Suppressor macrophage treated with lipopolysaccharide for 1 hour (primary cell): ENCODE measurements around the gene ADAMTS10.
"Not testable (repeated sequence)": the region's sequence is repeated elsewhere in the genome, so short reads cannot be mapped to it uniquely, and the experiment has no call there.

Source experiments
- DNase-seq, 3 donors: peaks; one replicate each; pipeline ENCODE4 v3.0.0-alpha.2; 2020 to 2022

The ADAMTS10 gene

DNA sequence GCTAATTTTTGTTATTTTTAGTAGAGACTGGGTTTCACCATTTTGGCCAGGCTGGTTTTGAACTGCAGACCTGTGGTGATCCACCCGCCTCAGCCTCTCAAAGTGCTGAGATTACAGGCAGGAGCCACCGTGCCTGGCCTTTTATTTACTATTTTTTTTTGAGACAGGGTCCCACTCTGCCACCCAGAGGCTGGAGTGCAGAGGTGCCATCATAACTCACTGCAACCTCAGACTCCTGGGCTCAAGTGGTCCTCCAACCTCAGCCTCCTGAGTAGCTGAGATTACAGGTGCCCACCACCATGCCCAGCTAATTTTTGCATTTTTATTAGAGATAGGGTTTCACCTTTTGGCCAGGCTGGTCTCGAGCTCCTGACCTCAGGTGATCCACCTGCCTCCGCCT lies 12.4 kb upstream of the ADAMTS10 start:
- DNase-seq: not testable (repeated sequence)

GRCh38 chr19:8618751-8619150 lies 8.2 kb upstream of the ADAMTS10 start:
- DNase-seq: no peak

GRCh38 chr19:8617984-8618383 lies 7.5 kb upstream of the ADAMTS10 start:
- DNase-seq: no peak

- DNase-seq: not testable (repeated sequence)
Measured at GRCh38 chr19:8617325-8617724, 6.8 kb upstream of the ADAMTS10 start.

DNA sequence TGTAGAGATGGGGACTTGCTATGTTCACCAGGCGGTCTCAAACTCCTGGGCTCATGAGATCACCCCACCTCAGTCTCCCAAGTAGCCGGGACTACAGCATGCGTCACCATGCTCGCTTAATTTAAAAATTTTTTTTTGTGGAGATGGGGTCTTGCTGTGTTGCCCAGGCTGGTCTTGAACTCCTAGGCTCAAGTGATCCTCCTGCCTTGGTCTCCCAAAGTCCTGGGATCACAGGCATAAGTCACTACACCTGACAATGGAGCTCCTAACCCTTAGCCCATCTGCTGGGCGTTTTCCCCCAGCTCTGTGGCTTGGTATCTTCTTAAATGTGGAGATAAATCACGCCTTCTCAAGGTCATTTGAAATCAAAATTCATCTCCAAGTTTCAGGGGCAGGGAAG lies 6.3 kb upstream of the ADAMTS10 start:
- DNase-seq: no peak

GRCh38 chr19:8615813-8616596 lies 5.5 kb upstream of the ADAMTS10 start:
- DNase-seq: peak; percentile 81 to 88 (median 83)

DNA sequence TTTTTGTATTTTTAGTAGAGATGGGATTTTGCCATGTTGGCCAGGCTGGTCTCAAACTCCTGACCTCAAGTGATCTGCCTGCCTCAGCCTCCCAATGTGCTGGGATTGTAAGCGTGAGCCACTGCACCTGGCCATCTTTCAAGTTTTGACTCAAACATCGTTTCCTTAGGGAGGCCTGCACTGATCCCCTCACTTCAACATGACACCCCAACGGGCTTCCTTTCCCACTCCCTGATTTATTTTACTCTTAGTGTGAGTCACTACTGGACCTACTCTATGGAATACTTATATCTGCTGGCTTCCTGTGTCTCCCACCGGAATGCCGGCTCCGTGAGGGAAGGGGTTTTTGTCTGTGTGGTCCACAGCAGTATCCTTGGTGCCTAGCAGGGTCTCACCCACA lies 4.5 kb upstream of the ADAMTS10 start:
- DNase-seq: no peak

DNA sequence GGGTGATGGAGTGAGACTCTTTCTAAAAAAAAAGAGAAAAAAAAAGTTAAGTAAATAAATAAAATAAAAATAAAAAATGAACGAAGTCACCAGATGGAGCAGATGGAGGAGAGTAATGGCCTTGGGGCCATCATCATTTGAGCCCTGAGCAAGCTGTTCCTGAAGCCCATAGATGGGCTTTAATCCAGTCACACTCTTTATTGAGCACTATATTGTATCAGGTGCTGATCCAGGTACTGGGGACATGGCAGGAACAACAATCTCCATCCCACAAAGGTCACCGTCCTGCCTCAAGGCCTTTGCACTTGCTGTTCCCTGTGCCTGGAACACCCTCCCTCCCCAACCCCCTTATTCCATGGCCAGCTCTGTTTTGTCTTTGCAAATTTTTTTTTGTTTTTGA lies 3.9 kb upstream of the ADAMTS10 start:
- no peak for DNase-seq

- no peak for DNase-seq
Measured at GRCh38 chr19:8612807-8613171, 2.3 kb upstream of the ADAMTS10 start.

DNA sequence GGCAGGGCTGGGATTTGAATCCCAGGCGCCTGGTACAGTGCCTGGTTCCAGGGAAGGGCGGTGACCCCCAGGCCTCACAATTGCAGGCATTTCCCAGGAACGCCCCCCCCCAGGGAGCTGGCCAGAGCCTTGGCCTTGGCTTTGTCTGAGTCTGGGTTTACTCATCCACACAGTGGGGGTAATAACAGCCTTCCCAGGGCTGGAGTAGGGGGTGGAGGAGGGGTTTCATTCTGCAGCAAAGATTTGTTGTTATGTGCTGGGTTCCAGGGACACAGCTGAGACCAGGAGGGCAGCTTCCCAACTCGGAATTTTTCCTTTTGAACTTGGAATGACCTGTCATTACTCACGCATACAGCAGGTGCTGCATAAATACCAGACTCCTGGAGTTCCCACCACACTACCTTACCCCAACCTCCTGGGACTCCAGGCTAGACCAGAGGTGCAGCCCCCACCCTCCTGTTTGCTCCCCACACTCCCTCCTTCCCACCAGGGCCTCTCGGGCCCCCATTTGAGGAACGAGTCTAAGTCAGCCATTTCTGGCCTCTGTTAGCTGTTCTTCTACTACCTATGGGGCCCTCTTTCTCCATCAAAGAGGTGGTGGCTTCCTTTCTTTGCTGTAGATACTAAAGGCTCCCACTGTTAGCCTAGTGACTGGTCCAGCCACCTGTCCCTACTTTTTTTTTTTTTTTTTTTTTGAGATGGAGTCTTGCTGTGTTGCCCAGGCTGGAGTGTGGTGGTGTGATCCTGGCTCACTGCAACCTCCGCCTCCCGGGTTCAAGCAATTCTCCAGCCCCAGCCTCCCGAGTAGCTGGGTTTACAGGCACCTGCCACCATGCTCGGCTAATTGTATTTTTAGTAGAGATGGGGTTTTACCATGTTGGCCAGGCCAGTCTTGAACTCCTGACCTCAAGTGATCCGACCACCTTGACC lies 1.6 kb upstream of the ADAMTS10 start:
- no peak for DNase-seq

GRCh38 chr19:8611391-8611876 lies 919 bp upstream of the ADAMTS10 start:
- no peak for DNase-seq

- DNase-seq: no peak
Measured at GRCh38 chr19:8610936-8611300, 403 bp upstream of the ADAMTS10 start.

DNA sequence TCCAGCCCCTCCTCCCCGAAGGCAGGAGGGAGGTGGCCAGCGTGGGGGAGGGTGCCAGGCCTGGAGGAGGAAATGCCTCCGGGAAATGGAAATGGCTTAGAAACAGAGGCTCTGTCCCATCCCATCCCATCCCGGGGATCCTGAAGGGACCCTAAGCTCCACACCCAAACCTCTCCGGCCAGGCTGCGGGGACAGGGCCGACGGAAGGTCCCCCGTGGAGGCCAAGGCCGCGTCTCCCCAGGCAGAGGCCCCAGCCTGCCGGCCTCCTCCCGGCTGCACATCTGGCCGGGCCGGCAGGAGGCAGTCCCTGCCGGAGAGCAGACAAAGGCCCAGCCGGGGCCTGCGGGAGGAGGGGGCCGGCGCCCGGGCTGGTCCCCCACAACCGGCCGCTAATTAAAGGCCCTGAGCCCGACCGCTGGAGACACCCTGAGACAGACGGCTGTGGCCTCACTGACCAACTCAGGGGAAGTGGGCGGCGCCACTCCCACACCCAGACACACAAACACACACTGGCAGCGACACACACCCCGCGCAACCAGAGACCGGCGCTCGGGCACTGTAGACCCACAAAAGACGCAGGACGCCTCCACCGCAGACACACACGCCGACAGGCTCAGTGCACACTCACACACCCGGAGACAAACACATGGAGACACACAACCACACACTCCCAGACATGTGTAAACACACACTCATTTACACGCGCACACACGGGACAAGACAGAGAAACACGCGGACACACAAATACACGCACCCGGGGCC lies 1.1 kb downstream of the ADAMTS10 start:
- DNase-seq: peak; percentile 47 to 65 (median 61)

GRCh38 chr19:8608941-8609278 lies 1.6 kb downstream of the ADAMTS10 start:
- DNase-seq: no peak

- DNase-seq: no peak
Measured at GRCh38 chr19:8607386-8607785, 3.1 kb downstream of the ADAMTS10 start.

DNA sequence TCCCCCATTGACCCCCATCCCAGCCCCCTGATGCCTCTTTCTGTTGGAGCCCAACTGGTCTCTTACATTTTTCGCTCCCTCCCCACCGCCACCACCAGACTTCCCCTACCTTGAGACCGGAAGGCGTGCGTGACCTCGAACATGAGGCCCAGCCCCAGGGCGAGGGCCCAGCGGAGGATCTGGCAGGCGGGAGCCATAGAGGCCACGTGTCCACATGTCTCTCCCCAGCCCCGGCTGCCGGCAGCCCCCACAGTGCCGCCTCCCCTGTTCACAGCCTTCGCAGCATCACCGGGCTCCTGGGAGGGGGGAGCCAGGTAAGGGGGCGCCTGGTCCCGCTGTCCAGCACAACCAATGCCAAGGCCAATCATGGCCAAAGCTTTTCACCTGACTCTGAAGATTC lies 5.0 kb downstream of the ADAMTS10 start:
- no peak for DNase-seq

DNA sequence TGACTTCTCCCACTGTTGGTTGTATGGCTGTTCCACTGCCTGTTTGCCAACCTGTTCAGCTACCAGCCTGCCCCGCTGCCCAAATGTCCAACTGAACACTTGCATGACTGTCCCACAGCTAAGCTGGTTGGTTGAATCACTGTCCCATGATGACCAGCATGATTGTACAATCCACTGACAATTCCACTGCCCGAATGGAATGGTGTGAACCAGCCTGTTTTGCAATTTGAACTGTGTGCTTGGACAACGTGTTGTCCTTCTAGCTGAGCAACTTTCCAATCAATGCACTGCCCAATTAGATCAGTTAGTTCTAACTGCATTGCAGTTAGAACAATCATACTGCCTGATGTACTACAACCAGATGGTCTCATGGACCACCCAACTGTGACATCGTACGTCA lies 8.7 kb downstream of the ADAMTS10 start:
- DNase-seq: peak in 1 of 3 donors; percentile 24

GRCh38 chr19:8600816-8601215 lies 9.7 kb downstream of the ADAMTS10 start:
- DNase-seq: no peak

DNA sequence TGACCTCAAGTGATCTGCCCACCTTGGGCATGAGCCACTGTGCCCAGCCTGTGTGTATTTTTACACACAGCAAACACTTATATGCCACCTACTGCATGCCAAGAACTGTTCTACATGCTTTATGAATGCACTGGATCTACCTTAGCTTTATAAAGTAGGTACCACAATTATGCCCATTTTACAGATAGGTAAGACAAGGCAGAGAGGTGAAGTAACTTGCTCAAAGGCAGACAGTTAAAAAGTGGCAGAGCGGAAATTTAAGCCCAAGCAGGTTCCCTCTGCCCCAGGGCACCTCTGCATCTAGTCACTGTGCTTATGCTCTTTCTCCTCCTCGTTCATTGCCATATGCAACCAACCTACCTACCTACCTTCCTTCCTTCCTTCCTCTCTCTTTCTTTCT lies 10.5 kb downstream of the ADAMTS10 start:
- DNase-seq: no peak

DNA sequence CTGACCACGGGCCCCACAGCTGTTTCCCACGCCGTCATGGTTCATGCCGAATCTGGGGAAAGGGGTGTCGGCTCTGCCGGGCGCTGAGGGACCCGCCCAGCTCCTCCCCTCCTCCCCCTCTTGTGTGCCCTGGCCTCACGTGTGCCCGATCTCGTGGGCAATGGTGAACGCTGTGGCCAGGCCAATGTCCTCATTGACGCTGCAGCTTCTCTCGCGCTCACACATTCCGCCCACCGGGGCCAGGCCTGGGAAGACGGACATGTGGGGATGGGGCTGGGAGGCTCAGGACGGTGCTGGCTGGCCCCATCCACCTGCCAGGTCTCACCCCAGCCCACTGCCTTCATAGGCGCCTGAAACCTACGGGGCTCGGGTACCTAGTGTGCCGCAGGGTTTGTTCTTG lies 14.3 kb downstream of the ADAMTS10 start:
- no peak for DNase-seq

- no peak for DNase-seq
Measured at GRCh38 chr19:8595651-8596050, 14.9 kb downstream of the ADAMTS10 start.

DNA sequence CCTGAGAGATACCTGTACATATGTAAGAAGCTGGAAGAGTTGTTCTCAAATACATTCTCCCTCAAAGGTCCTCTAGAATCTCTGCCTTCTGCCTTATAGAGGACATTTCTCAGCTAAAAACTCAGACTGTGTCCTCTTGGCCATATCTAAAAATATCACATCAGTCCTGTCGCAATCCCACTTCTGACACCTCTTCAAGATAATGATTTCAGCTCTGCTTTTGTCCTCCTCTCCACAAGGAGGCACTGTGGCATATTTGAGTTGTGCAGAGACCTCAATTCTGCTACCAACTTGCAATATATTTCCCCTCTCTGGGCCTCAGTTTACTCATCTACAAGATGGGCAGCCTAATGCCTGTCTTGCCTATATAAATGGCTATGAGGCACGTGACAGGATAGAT lies 16.6 kb downstream of the ADAMTS10 start:
- no peak for DNase-seq
